NCI-H2081 (cell line): ENCODE data around the gene GUCY2C.
A peak's percentile ranks its signal among the peaks of the same experiment; 100 is the strongest.

Experiments
- DNase-seq, 2 experiments: peaks; one replicate each; lab custom pipeline; 2025; lab: John Stamatoyannopoulos, UW

The GUCY2C gene

GRCh38 chr12:14681625-14682024 is 14.8 kb downstream of the GUCY2C start:
- no peak for DNase-seq

GRCh38 chr12:14681190-14681589 is 15.2 kb downstream of the GUCY2C start:
- no peak for DNase-seq

- DNase-seq: no peak
These were observed 17.8 kb downstream of the GUCY2C start for GRCh38 chr12:14678547-14679150.

- no peak for DNase-seq
These were observed 27.8 kb downstream of the GUCY2C start for GRCh38 chr12:14668591-14668990.

GRCh38 chr12:14665354-14666348 is 30.7 kb downstream of the GUCY2C start:
- peak; percentile 89 to 95 for DNase-seq

GRCh38 chr12:14664434-14665023 is 31.9 kb downstream of the GUCY2C start:
- peak; percentile 33 to 62 for DNase-seq

GRCh38 chr12:14663002-14663401 is 33.4 kb downstream of the GUCY2C start:
- no peak for DNase-seq

- DNase-seq: no peak
These were observed 39.6 kb downstream of the GUCY2C start for GRCh38 chr12:14656846-14657245.

- DNase-seq: no peak
These were observed 41.1 kb downstream of the GUCY2C start for GRCh38 chr12:14655284-14655683.

GRCh38 chr12:14654842-14655241 is 41.6 kb downstream of the GUCY2C start:
- no peak for DNase-seq

GRCh38 chr12:14654416-14654815 is 42.0 kb downstream of the GUCY2C start:
- no peak for DNase-seq

GRCh38 chr12:14652483-14652882 is 43.9 kb downstream of the GUCY2C start:
- DNase-seq: no peak

GRCh38 chr12:14651371-14651770 is 45.0 kb downstream of the GUCY2C start:
- DNase-seq: no peak

GRCh38 chr12:14650789-14651188 is 45.6 kb downstream of the GUCY2C start:
- no peak for DNase-seq

GRCh38 chr12:14647028-14647750 is 49.2 kb downstream of the GUCY2C start:
- no peak for DNase-seq

- DNase-seq: no peak
These were observed 53.1 kb downstream of the GUCY2C start for GRCh38 chr12:14643251-14643650.

- DNase-seq: no peak
These were observed 58.3 kb downstream of the GUCY2C start for GRCh38 chr12:14638066-14638465.

GRCh38 chr12:14635776-14636175 is 60.6 kb downstream of the GUCY2C start:
- no peak for DNase-seq

- no peak for DNase-seq
These were observed 65.6 kb downstream of the GUCY2C start for GRCh38 chr12:14630793-14631192.

GRCh38 chr12:14629832-14630710 is 66.3 kb downstream of the GUCY2C start:
- peak; percentile 75 to 85 for DNase-seq

- no peak for DNase-seq
These were observed 67.6 kb downstream of the GUCY2C start for GRCh38 chr12:14628771-14629170.
